Astrocyte (in vitro differentiated cells and primary cell): ENCODE data around the gene NRSN1. TPM values are rescaled to one million over a fixed set of nuclear protein-coding genes. Genes with fewer than 3 reads are reported as not detected.

ENCODE experiments used
- DNase-seq: peaks from one replicate; pipeline ENCODE4 v3.0.0-alpha.2; 2010; ENCODE audit warnings: low read depth
- FAIRE-seq: peaks from 2 replicates; lab custom pipeline; 2011; peaks lifted over from hg19 to GRCh38; lab: Jason Lieb, UNC
- H2AFZ ChIP-seq: 2 replicates; pipeline ENCODE4 v1.6.0; 2012; ENCODE audit warnings: low read depth, low read length, inconsistent platforms
- H3K27ac ChIP-seq: 2 replicates; pipeline ENCODE4 v1.5.1; 2011; ENCODE audit warnings: low read depth, low read length, inconsistent platforms
- H3K27me3 ChIP-seq: 2 replicates; pipeline ENCODE4 v1.6.0; 2011; ENCODE audit warnings: low read length, inconsistent platforms; ENCODE audit not compliant: insufficient read depth
- H3K36me3 ChIP-seq: 2 replicates; pipeline ENCODE4 v1.5.1; 2011; ENCODE audit warnings: low read length, inconsistent platforms; ENCODE audit not compliant: insufficient read depth
- H3K4me1 ChIP-seq: 2 replicates; pipeline ENCODE4 v1.5.1; 2011; ENCODE audit warnings: low read length, inconsistent platforms; ENCODE audit not compliant: insufficient read depth
- H3K4me2 ChIP-seq: 2 replicates; pipeline ENCODE4 v1.6.0; 2012; ENCODE audit warnings: low read length, inconsistent platforms
- H3K4me3 ChIP-seq: 2 replicates; pipeline ENCODE4 v1.5.1; 2011; ENCODE audit warnings: low read depth, mild to moderate bottlenecking, low read length, inconsistent platforms; ENCODE audit not compliant: insufficient read depth
- H3K79me2 ChIP-seq: 2 replicates; pipeline ENCODE4 v1.6.0; 2012; ENCODE audit warnings: mild to moderate bottlenecking, low read length, inconsistent platforms; ENCODE audit not compliant: insufficient read depth
- H3K9ac ChIP-seq: 2 replicates; pipeline ENCODE4 v1.6.0; 2012; ENCODE audit warnings: mild to moderate bottlenecking, low read length, inconsistent platforms
- H3K9me3 ChIP-seq: 2 replicates; pipeline ENCODE4 v1.5.1; 2012; ENCODE audit warnings: low read depth, mild to moderate bottlenecking, low read length, inconsistent platforms; ENCODE audit not compliant: insufficient read depth
- H4K20me1 ChIP-seq: 2 replicates; pipeline ENCODE4 v1.6.0; 2012; ENCODE audit warnings: low read length, inconsistent platforms; ENCODE audit not compliant: insufficient read depth
- H3K27ac Mint-ChIP-seq: one replicate; pipeline ENCODE4 v1.8.0; 2021; ENCODE audit warnings: mild to moderate bottlenecking, mixed read lengths; ENCODE audit not compliant: unreplicated experiment
- H3K27me3 Mint-ChIP-seq: one replicate; pipeline ENCODE4 v1.8.0; 2021; ENCODE audit warnings: low read depth, mixed read lengths; ENCODE audit not compliant: unreplicated experiment
- H3K36me3 Mint-ChIP-seq: one replicate; pipeline ENCODE4 v1.8.0; 2021; ENCODE audit warnings: low read depth, mixed read lengths; ENCODE audit not compliant: unreplicated experiment
- H3K4me1 Mint-ChIP-seq: one replicate; pipeline ENCODE4 v1.8.0; 2021; ENCODE audit warnings: low read depth, mixed read lengths; ENCODE audit not compliant: unreplicated experiment
- H3K4me3 Mint-ChIP-seq: one replicate; pipeline ENCODE4 v1.8.0; 2021; ENCODE audit warnings: mild to moderate bottlenecking, moderate library complexity, mixed read lengths; ENCODE audit not compliant: unreplicated experiment
- H3K9me3 Mint-ChIP-seq: one replicate; pipeline ENCODE4 v1.8.0; 2021; ENCODE audit warnings: mild to moderate bottlenecking, mixed read lengths; ENCODE audit not compliant: unreplicated experiment
- EZH2 ChIP-seq: IDR thresholded peaks from 2 replicates; pipeline ENCODE4 v1.6.1; 2012; ENCODE audit warnings: mild to moderate bottlenecking, low read length, inconsistent platforms; ENCODE audit not compliant: insufficient read depth
- total RNA-seq: library from RNA; stranded (reverse); gene quantifications from 2 replicates; pipeline ENCODE4 v1.2.1, GENCODE V29; 2021
- TF ChIP-seq, protein P1 (sequence below): IDR thresholded peaks from 2 replicates; pipeline ENCODE4 v1.5.1; 2011; ENCODE audit warnings: low read depth, mild to moderate bottlenecking, inconsistent platforms, low read length, moderate library complexity; ENCODE audit not compliant: insufficient read depth

The NRSN1 gene
- total RNA-seq, 1 donor from 2014 or later = not detected

GRCh38 chr6:24093381-24093780 lies 32.6 kb upstream of the NRSN1 start:
- H3K4me3 ChIP-seq = no peak overlapping the region
- H3K9ac ChIP-seq = no peak overlapping the region
- no peaks in the 10 kb centered on the region for H3K9me3 Mint-ChIP-seq
- no peak overlapping the region for H3K4me2 ChIP-seq
- no peak overlapping the region for H2AFZ ChIP-seq
- H3K36me3 Mint-ChIP-seq = no peaks in the 10 kb centered on the region
- H3K4me1 ChIP-seq = no peaks in the 10 kb centered on the region
- no peak overlapping the region for H3K27ac Mint-ChIP-seq
- no peaks in the 10 kb centered on the region for H3K9me3 ChIP-seq
- no peaks in the 10 kb centered on the region for H3K27me3 ChIP-seq
- no peaks in the 10 kb centered on the region for H3K79me2 ChIP-seq
- TF ChIP-seq, protein P1, sequence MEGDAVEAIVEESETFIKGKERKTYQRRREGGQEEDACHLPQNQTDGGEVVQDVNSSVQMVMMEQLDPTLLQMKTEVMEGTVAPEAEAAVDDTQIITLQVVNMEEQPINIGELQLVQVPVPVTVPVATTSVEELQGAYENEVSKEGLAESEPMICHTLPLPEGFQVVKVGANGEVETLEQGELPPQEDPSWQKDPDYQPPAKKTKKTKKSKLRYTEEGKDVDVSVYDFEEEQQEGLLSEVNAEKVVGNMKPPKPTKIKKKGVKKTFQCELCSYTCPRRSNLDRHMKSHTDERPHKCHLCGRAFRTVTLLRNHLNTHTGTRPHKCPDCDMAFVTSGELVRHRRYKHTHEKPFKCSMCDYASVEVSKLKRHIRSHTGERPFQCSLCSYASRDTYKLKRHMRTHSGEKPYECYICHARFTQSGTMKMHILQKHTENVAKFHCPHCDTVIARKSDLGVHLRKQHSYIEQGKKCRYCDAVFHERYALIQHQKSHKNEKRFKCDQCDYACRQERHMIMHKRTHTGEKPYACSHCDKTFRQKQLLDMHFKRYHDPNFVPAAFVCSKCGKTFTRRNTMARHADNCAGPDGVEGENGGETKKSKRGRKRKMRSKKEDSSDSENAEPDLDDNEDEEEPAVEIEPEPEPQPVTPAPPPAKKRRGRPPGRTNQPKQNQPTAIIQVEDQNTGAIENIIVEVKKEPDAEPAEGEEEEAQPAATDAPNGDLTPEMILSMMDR = no peak
- TF ChIP-seq EZH2 = no peak
- H3K27ac ChIP-seq = no peak overlapping the region
- H4K20me1 ChIP-seq = no peaks in the 10 kb centered on the region
- peaks cover 2% of the 10 kb centered on the region for H3K27me3 Mint-ChIP-seq
- H3K36me3 ChIP-seq = no peaks in the 10 kb centered on the region
- no peak for DNase-seq
- FAIRE-seq = no peak
- H3K4me1 Mint-ChIP-seq = no peaks in the 10 kb centered on the region
- H3K4me3 Mint-ChIP-seq = no peak overlapping the region

- no peak overlapping the region for H3K4me2 ChIP-seq
- H3K4me3 ChIP-seq = no peak overlapping the region
- no peaks in the 10 kb centered on the region for H3K27me3 ChIP-seq
- no peaks in the 10 kb centered on the region for H3K9me3 Mint-ChIP-seq
- H2AFZ ChIP-seq = no peak overlapping the region
- H3K9ac ChIP-seq = no peak overlapping the region
- TF ChIP-seq, protein P1 = no peak
- TF ChIP-seq EZH2 = no peak
- H3K9me3 ChIP-seq = no peaks in the 10 kb centered on the region
- H3K27ac ChIP-seq = no peak overlapping the region
- H3K27me3 Mint-ChIP-seq = peaks cover 6% of the 10 kb centered on the region
- H3K79me2 ChIP-seq = no peaks in the 10 kb centered on the region
- no peaks in the 10 kb centered on the region for H3K4me1 ChIP-seq
- no peak overlapping the region for H3K4me3 Mint-ChIP-seq
- H3K36me3 Mint-ChIP-seq = no peaks in the 10 kb centered on the region
- no peak for FAIRE-seq
- no peaks in the 10 kb centered on the region for H3K4me1 Mint-ChIP-seq
- H3K27ac Mint-ChIP-seq = no peak overlapping the region
- H4K20me1 ChIP-seq = no peaks in the 10 kb centered on the region
- no peak for DNase-seq
- H3K36me3 ChIP-seq = no peaks in the 10 kb centered on the region
These were observed 26.8 kb upstream of the NRSN1 start for GRCh38 chr6:24099181-24099580.

DNA sequence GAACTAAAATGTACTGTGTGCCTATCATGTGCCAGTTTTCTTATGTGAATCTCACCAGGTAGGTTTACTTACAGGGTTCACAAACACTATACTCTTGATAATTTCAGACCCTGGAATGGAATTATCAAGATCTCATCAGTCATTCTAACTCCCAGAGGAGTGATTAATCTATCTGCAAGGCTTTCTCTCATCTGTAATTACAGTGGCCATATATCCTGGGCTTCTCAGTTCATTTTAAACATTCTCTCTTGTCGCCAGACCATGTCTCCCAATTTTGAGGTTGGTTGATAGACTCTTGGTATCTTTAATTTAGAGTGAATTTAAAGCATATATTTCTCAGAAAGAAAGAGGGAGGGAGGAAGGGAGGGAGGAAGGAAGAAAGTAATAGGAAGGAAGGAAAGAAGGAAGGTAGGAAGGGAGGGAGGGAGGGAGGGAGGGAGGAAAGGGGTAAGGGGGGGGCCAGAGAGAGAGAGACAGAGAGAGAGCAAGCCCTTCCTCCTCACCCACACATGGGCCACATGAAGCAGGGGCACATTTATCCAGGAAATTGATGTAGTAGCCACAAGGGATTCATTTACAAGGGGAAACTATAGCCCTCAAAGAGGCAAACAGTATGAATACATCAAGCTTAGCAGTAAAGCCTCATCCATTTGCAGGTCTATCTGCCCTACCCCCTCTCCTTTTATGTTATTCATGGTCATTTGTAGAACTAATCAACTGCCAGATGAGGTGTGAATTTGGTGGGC lies 25.8 kb upstream of the NRSN1 start:
- H3K9me3 Mint-ChIP-seq = no peaks in the 10 kb centered on the region
- no peak for TF ChIP-seq EZH2
- TF ChIP-seq, protein P1 = no peak
- Histone ChIP-seq H2AFZ (no peak overlapping the region), H3K4me2 (no peak overlapping the region), H4K20me1 (no peaks in the 10 kb centered on the region), H3K79me2 (no peaks in the 10 kb centered on the region), H3K36me3 (no peaks in the 10 kb centered on the region), H3K4me1 (no peaks in the 10 kb centered on the region), H3K27me3 (no peaks in the 10 kb centered on the region), H3K27ac (no peak overlapping the region), H3K9ac (no peak overlapping the region), H3K9me3 (no peaks in the 10 kb centered on the region), H3K4me3 (no peak overlapping the region)
- H3K27me3 Mint-ChIP-seq = peaks cover 6% of the 10 kb centered on the region
- FAIRE-seq (no peak), DNase-seq (no peak)
- H3K4me3 Mint-ChIP-seq = no peak overlapping the region
- no peaks in the 10 kb centered on the region for H3K4me1 Mint-ChIP-seq
- H3K36me3 Mint-ChIP-seq = no peaks in the 10 kb centered on the region
- H3K27ac Mint-ChIP-seq = no peak overlapping the region
